ENCODE measurements around the gene LAG3.
"Not testable (repeated sequence)": the region's sequence is repeated elsewhere in the genome, so short reads cannot be mapped to it uniquely, and the experiment has no call there.

Gene LAG3

GRCh38 chr12:6772331-6772695 lies at the start of gene LAG3:
LAG3 (plus strand) TSS chr12:6772520; CDS start chr12:6772853, 333 bp downstream.
- DNase-seq (ENCODE audit: low read depth, low spot score), result no peak

- no peak for DNase-seq (ENCODE audit: low read depth, low spot score)
Measured at GRCh38 chr12:6722863-6723262, 49.5 kb upstream of the LAG3 start.

- DNase-seq (ENCODE audit: low read depth, low spot score), result peak; percentile 99
Measured at GRCh38 chr12:6723607-6724408, 48.5 kb upstream of the LAG3 start, which contains the start of gene COPS7A. COPS7A (plus strand) TSS chr12:6724046; CDS start chr12:6724657, 611 bp downstream.

GRCh38 chr12:6724409-6724797 lies 47.9 kb upstream of the LAG3 start:
- no peak for DNase-seq (ENCODE audit: low read depth, low spot score)

- no peak for DNase-seq (ENCODE audit: low read depth, low spot score)
Measured at GRCh38 chr12:6725350-6725749, 47.0 kb upstream of the LAG3 start.

GRCh38 chr12:6729186-6729585 lies 43.1 kb upstream of the LAG3 start:
- DNase-seq (ENCODE audit: low read depth, low spot score), result no peak

GRCh38 chr12:6730169-6730568 lies 42.2 kb upstream of the LAG3 start:
- DNase-seq (ENCODE audit: low read depth, low spot score), result no peak

GRCh38 chr12:6734506-6735387 lies 37.6 kb upstream of the LAG3 start:
- no peak for DNase-seq (ENCODE audit: low read depth, low spot score)

- DNase-seq (ENCODE audit: low read depth, low spot score), result no peak
Measured at GRCh38 chr12:6735448-6736191, 36.7 kb upstream of the LAG3 start.

- no peak for DNase-seq (ENCODE audit: low read depth, low spot score)
Measured at GRCh38 chr12:6736754-6737153, 35.6 kb upstream of the LAG3 start.

GRCh38 chr12:6742080-6742479 lies 30.2 kb upstream of the LAG3 start:
- not testable (repeated sequence) for DNase-seq (ENCODE audit: low read depth, low spot score)

GRCh38 chr12:6742834-6743233 lies 29.5 kb upstream of the LAG3 start:
- DNase-seq (ENCODE audit: low read depth, low spot score), result no peak

GRCh38 chr12:6743300-6743699 lies 29.0 kb upstream of the LAG3 start:
- not testable (repeated sequence) for DNase-seq (ENCODE audit: low read depth, low spot score)

GRCh38 chr12:6745741-6746525 lies 26.4 kb upstream of the LAG3 start:
- no peak for DNase-seq (ENCODE audit: low read depth, low spot score)

- DNase-seq (ENCODE audit: low read depth, low spot score), result no peak
Measured at GRCh38 chr12:6747216-6747615, 25.1 kb upstream of the LAG3 start.

GRCh38 chr12:6748761-6749160 lies 23.6 kb upstream of the LAG3 start:
- DNase-seq (ENCODE audit: low read depth, low spot score), result no peak

- DNase-seq (ENCODE audit: low read depth, low spot score), result no peak
Measured at GRCh38 chr12:6750506-6750905, 21.8 kb upstream of the LAG3 start.

GRCh38 chr12:6751767-6752166 lies 20.6 kb upstream of the LAG3 start:
- no peak for DNase-seq (ENCODE audit: low read depth, low spot score)

- DNase-seq (ENCODE audit: low read depth, low spot score), result no peak
Measured at GRCh38 chr12:6752167-6752920, 20.0 kb upstream of the LAG3 start.

All from iPS DF 19.7 (cell line).